AG09319 (cell line): ENCODE measurements around the gene AASDHPPT.

Source experiments
- DNase-seq: peaks from one replicate; pipeline ENCODE4 v3.0.0-alpha.2; 2010; ENCODE audit warnings: low read depth; ENCODE audit errors: extremely low read depth
- CTCF ChIP-seq: IDR thresholded peaks from 2 replicates; pipeline ENCODE4 v1.5.1; 2011; ENCODE audit warnings: low read depth, mild to moderate bottlenecking, inconsistent platforms, low read length, moderate library complexity

AASDHPPT gene

GRCh38 chr11:106086850-106087249 is 9.4 kb downstream of the AASDHPPT start:
- TF ChIP-seq CTCF: no peak
- DNase-seq: no peak

GRCh38 chr11:106087815-106088435 is 10.5 kb downstream of the AASDHPPT start:
- TF ChIP-seq CTCF: peak; percentile 88
- no peak for DNase-seq

GRCh38 chr11:106088896-106089295 is 11.4 kb downstream of the AASDHPPT start:
- DNase-seq: no peak
- no peak for TF ChIP-seq CTCF

- no peak for TF ChIP-seq CTCF
- DNase-seq: no peak
These were observed 14.1 kb downstream of the AASDHPPT start for GRCh38 chr11:106091480-106092123.

- TF ChIP-seq CTCF: no peak
These were observed 15.0 kb downstream of the AASDHPPT start for GRCh38 chr11:106092446-106092845.

GRCh38 chr11:106098893-106099553 is 21.6 kb downstream of the AASDHPPT start:
- DNase-seq: no peak
- TF ChIP-seq CTCF: no peak

More at GRCh38 chr11:106092446-106092845, 15.0 kb downstream of the AASDHPPT start:
- DNase-seq: no peak

- DNase-seq: no peak
- no peak for TF ChIP-seq CTCF
These were observed 23.9 kb downstream of the AASDHPPT start for GRCh38 chr11:106101370-106101769.
